Uterus (tissue), 4 donors: ENCODE data around the gene GLIS1. TPM values are rescaled to one million over a fixed set of nuclear protein-coding genes. Genes with fewer than 3 reads are reported as not detected.

Experiments
- DNase-seq, 2 donors: peaks; one replicate each; pipeline ENCODE4 v3.0.0-alpha.2; 2019 to 2020
- H3K27ac ChIP-seq, 2 donors: fragments of 200-600 bp; sonication (generic); 1 replicate in 1 of 2; 2 replicates in 1 of 2; pipeline ENCODE4 v1.5.1; 2016 to 2018
- H3K27me3 ChIP-seq, 2 donors: fragments of 200-600 bp; sonication (generic); one replicate each; pipeline ENCODE4 v1.5.1; 2018 to 2019; ENCODE audit warnings: control low read depth in 1 of 2
- H3K36me3 ChIP-seq, 2 donors: fragments of 200-600 bp; sonication (generic); one replicate each; pipeline ENCODE4 v1.5.1; 2019; ENCODE audit warnings: control low read depth in 1 of 2
- H3K4me1 ChIP-seq, 2 donors: fragments of 200-600 bp; sonication (generic); one replicate each; pipeline ENCODE4 v1.5.1; 2018 to 2019; ENCODE audit warnings: control low read depth in 1 of 2
- H3K4me3 ChIP-seq, 2 donors: fragments of 200-600 bp; sonication (generic); 1 replicate in 1 of 2; 2 replicates in 1 of 2; pipeline ENCODE4 v1.5.1; 2018 to 2019; ENCODE audit warnings: mild to moderate bottlenecking in 1 of 2
- H3K9me3 ChIP-seq, 2 donors: fragments of 200-600 bp; sonication (generic); one replicate each; pipeline ENCODE4 v1.5.1; 2019; ENCODE audit warnings: control low read depth in 1 of 2
- POLR2A ChIP-seq, 2 donors: fragments of 450-650 bp; IDR thresholded peaks; one replicate each; pipeline ENCODE4 v1.6.1; 2016; ENCODE audit warnings: antibody characterized with exemption in 2 of 2, mild to moderate bottlenecking in 1 of 2, moderate library complexity in 1 of 2
- intact Hi-C: fragments of 100-400 bp; cut with DNase I; formaldehyde crosslinking; loops from one replicate; pipeline ENCODE4 v1.15.1; 2023; ENCODE audit warnings: low total_unique reads
- total RNA-seq, 4 donors: library from RNA; depleted of rRNA in 3 of 4; stranded (reverse); fragments of >200 nt in 3 of 4; gene quantifications; one replicate each; pipeline versions ENCODE4 v1.1.0 to v1.2.4, GENCODE V29; 2014 to 2023
- TF ChIP-seq, protein P1 (sequence below), 4 experiments: fragments of 200-600 bp in 2 of 4; fragments of 450-650 bp in 2 of 4; sonication (generic) in 2 of 4; IDR thresholded peaks; one replicate each; pipeline ENCODE4 v1.5.1; 2016 to 2019; ENCODE audit warnings: antibody characterized with exemption in 4 of 4, mild to moderate bottlenecking in 2 of 4, moderate library complexity in 1 of 4
- donor health status: DM: yes; HTN: yes; CAD: no.

The GLIS1 gene
- total RNA-seq, 4 donors from 2014 or later, result 0.21 to 1.0 TPM; not detected in 2

DNA sequence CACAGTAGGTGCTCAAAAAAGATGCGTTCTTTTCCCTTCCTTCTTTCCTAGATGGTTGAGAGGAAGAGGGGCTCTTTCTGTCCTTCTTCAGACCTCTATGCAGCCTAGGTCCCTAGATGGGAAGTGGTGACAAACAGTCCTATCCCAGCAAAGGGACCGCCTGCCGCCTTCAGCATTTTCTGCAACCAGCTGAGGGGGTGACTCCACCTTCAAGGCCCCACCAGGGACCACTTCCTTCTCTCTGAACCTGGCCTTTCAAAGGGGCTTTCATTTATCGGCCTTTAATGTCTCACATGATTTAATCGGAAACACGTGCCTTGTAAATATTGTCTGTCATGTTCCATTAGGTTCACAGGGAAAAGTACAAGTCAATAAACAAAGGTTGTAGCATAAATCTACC is 32.6 kb downstream of the GLIS1 start:
- Histone ChIP-seq H3K4me1 (no peaks in the 10 kb centered on the region), H3K36me3 (no peaks in the 10 kb centered on the region), H3K27ac (no peak overlapping the region), H3K27me3 (no peaks in the 10 kb centered on the region), H3K4me3 (no peak overlapping the region), H3K9me3 (no peaks in the 10 kb centered on the region)
- no peak for DNase-seq
- TF ChIP-seq POLR2A (IDR thresholded peaks at IDR 0.05), result no peak
- TF ChIP-seq, protein P1, sequence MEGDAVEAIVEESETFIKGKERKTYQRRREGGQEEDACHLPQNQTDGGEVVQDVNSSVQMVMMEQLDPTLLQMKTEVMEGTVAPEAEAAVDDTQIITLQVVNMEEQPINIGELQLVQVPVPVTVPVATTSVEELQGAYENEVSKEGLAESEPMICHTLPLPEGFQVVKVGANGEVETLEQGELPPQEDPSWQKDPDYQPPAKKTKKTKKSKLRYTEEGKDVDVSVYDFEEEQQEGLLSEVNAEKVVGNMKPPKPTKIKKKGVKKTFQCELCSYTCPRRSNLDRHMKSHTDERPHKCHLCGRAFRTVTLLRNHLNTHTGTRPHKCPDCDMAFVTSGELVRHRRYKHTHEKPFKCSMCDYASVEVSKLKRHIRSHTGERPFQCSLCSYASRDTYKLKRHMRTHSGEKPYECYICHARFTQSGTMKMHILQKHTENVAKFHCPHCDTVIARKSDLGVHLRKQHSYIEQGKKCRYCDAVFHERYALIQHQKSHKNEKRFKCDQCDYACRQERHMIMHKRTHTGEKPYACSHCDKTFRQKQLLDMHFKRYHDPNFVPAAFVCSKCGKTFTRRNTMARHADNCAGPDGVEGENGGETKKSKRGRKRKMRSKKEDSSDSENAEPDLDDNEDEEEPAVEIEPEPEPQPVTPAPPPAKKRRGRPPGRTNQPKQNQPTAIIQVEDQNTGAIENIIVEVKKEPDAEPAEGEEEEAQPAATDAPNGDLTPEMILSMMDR (IDR thresholded peaks at IDR 0.05), result no peak
- intact Hi-C loops, result no loop called here

DNA sequence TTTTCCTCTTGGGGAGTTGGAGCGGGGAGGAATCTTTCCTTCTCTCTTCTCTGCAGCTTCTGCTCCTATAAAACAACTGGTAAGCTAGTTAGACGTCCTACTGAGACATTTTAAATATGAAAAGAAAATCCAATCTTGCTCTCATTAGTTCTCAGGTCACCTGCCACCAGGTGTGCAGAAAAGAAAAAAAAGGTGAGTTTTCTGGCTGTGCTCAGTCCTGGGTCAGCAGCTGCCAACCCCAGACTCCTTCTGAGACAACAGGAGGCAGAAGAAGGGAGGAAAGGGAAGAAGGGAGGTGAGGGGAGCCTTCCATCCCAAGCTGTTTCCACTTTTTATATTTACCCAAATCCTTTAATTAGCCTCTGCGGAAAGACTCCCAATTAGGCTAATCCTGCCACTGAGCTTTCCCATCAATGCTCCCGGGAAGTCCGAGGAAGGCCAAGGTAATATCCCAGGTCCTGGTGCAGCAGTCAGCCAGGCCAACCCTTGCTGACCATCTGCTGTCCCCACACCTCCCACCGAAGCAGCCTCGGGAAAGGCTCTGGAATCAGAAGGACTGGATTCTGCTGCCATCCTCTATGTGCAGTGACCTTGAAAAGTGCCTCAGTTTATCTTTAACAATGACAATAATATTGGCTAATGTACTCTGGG is 33.4 kb downstream of the GLIS1 start:
- H3K27me3 ChIP-seq, result no peaks in the 10 kb centered on the region
- no peaks in the 10 kb centered on the region for H3K36me3 ChIP-seq
- no peak for TF ChIP-seq POLR2A (IDR thresholded peaks at IDR 0.05)
- TF ChIP-seq, protein P1 (IDR thresholded peaks at IDR 0.05), result no peak
- no peak overlapping the region for H3K4me3 ChIP-seq
- no peak overlapping the region for H3K27ac ChIP-seq
- H3K4me1 ChIP-seq, result no peaks in the 10 kb centered on the region
- H3K9me3 ChIP-seq, result no peaks in the 10 kb centered on the region
- intact Hi-C loops, result no loop called here
- no peak for DNase-seq

DNA sequence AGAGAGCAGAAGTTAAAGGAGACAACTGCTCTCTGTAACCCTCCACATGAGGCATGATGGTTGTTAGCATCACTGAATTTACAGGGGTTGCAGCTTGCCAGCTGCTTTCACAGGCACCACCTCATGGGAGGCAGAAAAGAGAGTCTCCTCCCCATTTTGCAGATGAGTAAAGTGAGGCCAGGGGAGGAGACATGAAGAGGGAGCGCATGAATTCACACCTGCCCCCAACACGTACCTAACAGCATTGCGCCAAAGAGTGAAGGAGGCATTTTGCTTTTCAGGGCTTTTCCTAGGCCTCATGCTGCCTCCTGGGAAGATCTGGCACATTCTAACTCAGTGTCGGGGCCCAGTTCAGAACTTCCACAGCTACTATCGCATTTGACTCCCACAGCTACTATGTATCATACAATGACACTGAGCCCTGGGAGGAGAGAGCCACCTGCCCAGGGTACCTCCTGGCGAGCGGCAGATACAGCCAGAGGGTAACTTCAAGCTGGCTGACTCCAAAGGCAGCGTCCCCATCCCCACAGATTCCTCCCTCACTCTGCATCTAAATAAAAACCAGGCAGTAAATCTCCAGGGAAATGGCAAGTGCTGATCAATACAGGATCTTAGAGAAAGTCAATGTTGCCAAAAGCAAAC is 34.0 kb downstream of the GLIS1 start:
- intact Hi-C loops, result no loop called here
- no peaks in the 10 kb centered on the region for H3K9me3 ChIP-seq
- H3K36me3 ChIP-seq, result no peaks in the 10 kb centered on the region
- DNase-seq, result no peak
- H3K4me1 ChIP-seq, result no peaks in the 10 kb centered on the region
- H3K27me3 ChIP-seq, result no peaks in the 10 kb centered on the region
- TF ChIP-seq POLR2A (IDR thresholded peaks at IDR 0.05), result no peak
- TF ChIP-seq, protein P1 (IDR thresholded peaks at IDR 0.05), result no peak
- H3K27ac ChIP-seq, result no peak overlapping the region
- H3K4me3 ChIP-seq, result no peak overlapping the region

DNA sequence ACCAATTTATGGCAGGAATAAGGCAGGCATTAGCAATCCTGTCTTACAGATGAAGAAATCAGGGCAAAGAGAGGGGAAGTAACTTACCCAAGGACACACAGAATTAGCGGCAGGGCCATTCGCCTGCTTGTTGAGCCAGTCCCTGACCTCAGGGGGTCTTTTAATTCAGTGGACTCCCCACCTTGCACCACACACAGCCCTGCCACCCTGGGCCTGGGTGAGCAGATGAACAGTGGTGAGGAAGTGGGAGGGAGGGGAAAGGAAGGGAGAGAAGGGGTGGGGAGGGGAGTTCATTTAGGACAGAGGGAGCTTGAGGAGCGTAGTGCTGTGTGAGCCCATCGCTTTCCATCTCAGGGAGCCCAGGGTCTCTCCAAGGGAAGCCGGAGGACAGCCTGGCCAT is 34.7 kb downstream of the GLIS1 start:
- DNase-seq, result no peak
- TF ChIP-seq POLR2A (IDR thresholded peaks at IDR 0.05), result no peak
- TF ChIP-seq, protein P1 (IDR thresholded peaks at IDR 0.05), result no peak
- H3K27ac ChIP-seq, result no peak overlapping the region
- H3K27me3 ChIP-seq, result no peaks in the 10 kb centered on the region
- no peaks in the 10 kb centered on the region for H3K4me1 ChIP-seq
- intact Hi-C loops, result no loop called here
- H3K36me3 ChIP-seq, result no peaks in the 10 kb centered on the region
- H3K4me3 ChIP-seq, result no peak overlapping the region
- no peaks in the 10 kb centered on the region for H3K9me3 ChIP-seq

DNA sequence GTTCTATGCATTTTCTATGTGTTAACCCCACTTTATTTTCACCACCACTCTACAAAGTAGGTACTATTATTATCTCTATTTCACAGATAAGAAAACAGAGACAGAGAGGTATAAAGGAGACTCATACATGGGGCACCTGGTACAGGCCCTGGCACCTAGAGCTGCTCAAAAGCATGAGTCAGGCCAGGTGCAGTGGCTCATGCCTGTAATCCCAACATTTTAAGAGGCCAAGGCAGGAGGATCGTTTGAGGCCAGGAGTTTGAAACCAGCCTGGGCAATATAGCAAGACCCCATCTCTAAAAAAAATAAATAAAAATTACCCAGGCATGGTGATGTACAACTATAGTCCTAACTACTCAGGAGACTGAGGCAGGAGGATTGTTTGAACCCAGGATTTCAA is 35.8 kb downstream of the GLIS1 start:
- no peak for DNase-seq
- intact Hi-C loops, result no loop called here

More for the DNA sequence above, 35.8 kb downstream of the GLIS1 start:
- H3K27ac ChIP-seq, result no peak overlapping the region
- no peaks in the 10 kb centered on the region for H3K9me3 ChIP-seq
- TF ChIP-seq, protein P1 (IDR thresholded peaks at IDR 0.05), result no peak
- TF ChIP-seq POLR2A (IDR thresholded peaks at IDR 0.05), result no peak
- H3K4me1 ChIP-seq, result no peaks in the 10 kb centered on the region
- no peaks in the 10 kb centered on the region for H3K36me3 ChIP-seq
- H3K27me3 ChIP-seq, result no peaks in the 10 kb centered on the region
- no peak overlapping the region for H3K4me3 ChIP-seq
